HG03521 (cell line): ENCODE results near the gene DMPK.

Source experiments
- ATAC-seq: cut with Tn5 transposase; IDR thresholded peaks from one replicate; pipeline ENCODE4 v1.9.1; 2021; ENCODE audit warnings: mild to moderate bottlenecking, moderate library complexity; ENCODE audit not compliant: unreplicated experiment

DMPK gene, protein sequence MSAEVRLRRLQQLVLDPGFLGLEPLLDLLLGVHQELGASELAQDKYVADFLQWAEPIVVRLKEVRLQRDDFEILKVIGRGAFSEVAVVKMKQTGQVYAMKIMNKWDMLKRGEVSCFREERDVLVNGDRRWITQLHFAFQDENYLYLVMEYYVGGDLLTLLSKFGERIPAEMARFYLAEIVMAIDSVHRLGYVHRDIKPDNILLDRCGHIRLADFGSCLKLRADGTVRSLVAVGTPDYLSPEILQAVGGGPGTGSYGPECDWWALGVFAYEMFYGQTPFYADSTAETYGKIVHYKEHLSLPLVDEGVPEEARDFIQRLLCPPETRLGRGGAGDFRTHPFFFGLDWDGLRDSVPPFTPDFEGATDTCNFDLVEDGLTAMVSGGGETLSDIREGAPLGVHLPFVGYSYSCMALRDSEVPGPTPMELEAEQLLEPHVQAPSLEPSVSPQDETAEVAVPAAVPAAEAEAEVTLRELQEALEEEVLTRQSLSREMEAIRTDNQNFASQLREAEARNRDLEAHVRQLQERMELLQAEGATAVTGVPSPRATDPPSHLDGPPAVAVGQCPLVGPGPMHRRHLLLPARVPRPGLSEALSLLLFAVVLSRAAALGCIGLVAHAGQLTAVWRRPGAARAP

DNA sequence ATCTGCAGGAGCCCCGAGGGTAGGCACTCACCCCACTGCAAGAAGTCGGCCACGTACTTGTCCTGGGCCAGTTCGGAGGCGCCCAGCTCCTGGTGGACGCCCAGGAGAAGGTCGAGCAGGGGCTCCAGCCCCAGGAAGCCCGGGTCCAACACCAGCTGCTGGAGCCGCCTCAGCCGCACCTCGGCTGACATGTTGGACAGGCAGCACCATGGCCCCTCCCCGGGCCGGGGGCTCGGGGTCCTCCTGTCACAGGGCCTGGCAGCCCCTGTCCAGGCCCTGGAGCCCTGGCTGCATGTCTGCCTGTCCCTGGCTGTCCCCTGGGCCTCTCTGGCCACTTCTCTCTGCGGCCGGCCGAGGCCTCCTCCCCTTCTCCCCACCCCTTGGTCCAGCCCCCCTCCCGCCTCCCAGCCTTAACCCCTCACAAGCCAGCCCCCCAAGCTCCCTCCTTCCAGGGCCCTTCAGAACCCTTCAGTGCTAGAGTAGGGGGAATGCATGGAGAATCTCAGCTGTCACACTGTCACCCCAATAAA, at the start of gene DMPK:
Gene DMPK, minus strand, starts transcription at position 329 of the 530 bp plus-strand sequence. Its CDS starts 138 bp downstream, at position 191.
- no peak for ATAC-seq

DNA sequence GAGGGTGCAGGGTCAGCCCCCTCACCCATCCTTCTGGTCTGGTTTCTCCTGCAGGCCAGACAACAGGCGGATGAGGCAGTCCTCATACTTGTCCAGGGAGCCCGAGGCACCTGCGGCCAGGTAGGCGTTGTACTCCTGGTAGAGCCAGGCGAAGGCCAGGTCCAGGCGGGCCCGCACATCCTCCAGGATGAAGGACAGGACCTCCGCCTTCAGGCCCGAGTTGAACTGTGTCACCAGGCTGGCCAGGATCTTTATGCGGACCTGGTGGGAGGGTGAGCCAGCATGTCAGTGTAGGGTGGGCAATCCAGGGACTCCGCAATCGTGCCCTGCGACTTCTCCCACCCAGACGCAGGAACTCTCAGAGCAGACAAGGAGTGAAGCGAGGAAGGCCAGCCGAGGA, 46.7 kb upstream of the DMPK start:
- no peak for ATAC-seq

DNA sequence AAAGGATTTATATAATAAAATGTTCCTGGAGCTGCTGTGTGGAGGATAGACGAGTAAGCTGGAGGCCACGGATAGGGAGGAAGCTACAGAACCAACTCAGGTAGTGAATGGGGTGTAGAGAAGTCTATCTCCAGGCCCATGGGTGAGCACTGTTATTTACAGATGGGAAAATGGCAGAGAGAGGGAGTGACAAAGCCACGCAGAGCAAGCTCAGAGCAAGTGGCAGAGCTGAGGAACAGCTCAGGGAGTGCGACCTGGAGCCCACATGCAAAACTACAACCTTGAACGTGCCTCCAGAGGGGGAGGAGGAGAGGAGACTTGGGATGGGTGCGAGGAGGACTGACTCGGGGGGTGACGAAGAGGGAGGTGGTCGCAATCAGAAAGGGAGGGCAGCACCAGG, 46.2 kb upstream of the DMPK start:
- no peak for ATAC-seq

DNA sequence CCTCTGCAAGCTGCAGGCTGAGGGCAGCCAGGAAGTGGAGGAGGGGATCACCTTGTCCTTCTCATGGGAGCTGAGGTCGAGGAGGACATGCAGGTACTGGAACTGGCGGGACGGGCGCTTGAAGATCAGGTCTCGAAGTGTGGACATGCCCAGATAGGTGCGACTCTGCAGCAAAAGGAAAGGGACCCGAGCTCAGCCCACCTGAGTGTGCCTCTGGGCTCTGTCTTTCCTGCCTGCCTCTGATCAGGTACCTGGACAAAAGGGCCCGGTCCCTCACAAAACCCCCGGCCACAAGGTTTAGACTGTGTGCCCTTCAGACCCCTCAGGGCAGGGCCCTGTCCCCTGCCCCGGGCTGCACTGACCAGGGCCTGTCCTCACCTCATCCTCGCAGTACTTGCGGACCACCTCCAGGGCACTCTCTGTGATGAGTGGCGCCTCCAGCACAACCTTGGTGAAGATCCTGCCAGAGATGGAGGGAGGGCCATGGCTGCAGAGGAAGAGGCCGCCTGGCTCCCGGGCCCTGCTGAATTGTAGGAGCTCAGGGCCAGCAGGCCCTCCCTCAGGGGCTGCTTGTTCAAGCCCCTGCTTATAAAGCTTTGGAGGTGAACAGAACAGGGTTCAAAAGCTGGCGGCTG, 45.3 kb upstream of the DMPK start:
- ATAC-seq, result no peak

DNA sequence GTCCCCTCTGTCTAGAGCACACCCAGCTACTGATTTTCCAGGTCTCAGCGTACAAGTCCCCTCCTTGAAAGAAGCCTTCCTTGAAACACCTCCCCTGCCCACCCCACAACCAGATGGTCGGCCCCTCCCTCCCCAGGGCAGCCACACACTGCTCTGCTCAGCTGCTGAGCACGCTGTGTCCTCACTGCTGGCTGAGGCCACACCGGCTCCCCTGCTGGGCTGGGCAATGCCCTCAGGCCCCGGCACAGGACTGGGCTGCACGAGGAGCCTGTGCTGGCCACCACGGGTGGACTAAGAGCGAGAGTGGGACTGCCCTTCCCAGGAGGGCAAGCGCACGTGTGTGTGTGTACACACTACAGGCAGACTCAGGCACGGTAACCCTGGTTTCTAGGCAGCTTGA, 44.6 kb upstream of the DMPK start:
- ATAC-seq, result no peak

DNA sequence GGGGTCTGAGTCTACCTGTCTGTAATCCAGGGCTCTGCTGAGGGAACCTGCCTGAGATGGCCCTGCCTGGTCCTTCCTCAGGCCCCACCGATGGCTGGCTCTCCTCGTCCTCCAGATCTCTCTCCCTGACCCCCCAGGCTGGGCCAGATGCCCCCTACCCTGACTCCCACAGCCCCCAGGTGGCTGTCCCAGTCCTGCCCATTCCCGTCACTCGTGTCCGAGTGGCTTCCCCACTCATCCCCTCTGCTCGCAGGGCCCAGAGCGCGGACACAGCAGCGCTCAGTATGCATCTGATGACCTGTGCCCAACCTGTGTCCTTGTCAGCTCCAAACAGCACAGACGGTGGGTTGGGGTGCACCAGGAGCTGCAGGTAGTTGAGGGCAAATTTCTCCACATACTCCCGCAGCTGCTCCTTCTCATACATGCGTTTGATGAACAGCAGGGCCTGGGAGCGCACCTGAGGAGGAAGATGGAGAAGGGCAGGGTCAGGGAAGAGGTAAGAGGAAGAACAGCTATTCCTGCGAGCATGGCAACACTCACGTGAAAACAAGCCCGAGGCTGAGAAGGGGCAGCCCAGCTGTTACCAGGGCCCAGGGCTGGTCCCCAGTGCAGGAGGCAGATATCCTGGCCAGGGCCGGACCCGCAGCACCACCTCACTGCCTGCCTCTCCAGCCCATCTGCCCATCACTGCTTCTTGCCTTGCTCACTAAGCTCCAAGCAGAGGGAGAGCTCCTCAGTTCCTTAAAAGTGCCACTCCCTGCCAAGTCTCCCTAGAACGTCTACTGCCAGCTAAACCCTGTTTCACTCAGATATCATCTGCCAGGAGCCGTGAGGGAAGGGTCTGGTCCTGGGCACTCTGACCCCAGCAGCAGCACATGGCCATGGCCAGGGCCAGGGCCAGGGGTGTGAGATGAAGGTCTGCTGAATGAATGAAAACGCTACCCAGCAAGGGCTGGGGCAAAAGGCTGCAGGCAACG, 43.9 kb upstream of the DMPK start:
- no peak for ATAC-seq

DNA sequence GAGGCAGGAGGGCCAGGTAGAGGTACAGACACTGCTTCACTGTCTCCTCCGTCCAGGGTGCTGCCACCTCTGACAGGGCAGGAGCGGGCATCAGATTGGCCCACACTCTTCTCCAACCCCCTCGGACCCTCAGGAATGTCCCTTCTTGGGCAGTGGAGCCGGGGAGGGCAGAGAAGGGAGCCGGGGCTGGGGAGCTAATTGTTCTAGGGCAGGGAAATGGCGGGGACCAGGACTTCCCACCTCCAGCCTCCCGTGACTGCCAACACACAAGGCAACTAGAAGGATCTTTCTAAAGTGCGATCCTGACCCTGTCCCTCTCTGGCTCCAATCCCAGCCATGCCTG, 42.9 kb upstream of the DMPK start:
- ATAC-seq, result no peak

DNA sequence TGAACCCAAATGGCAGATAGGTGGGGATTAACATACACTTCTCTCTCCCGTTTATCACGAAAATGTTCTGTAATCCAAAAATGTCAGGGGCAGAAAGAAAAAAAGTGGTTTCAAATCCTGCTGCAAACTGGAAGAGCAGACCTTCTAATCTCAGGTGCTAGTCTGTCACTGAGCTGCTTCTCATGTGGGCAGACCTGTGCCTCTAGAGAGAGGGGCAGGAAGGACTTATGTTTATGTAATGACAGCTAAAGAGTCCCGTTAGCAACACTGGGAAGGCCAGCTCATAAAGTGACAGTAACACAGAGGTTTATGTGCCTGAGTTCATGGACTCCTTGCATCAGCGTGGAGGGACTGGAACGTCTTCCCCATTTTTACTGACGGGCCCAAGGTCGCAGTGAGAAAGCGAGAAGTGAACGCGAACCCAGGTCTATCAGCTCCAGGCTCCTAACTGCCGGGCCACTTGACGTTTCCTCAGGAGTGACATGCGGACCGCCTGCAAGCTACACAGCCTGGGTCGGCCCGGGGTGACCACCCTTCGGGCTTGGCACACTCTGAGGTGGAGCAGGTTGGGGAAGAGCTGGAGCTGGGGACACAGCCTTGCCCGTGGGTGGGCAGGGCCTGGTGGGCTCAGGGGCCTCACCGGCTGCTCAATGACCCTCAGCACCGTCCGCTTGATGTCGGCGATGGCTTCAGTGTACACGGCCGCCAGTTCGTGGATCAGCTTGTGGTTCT, 42.4 kb upstream of the DMPK start:
- no peak for ATAC-seq

DNA sequence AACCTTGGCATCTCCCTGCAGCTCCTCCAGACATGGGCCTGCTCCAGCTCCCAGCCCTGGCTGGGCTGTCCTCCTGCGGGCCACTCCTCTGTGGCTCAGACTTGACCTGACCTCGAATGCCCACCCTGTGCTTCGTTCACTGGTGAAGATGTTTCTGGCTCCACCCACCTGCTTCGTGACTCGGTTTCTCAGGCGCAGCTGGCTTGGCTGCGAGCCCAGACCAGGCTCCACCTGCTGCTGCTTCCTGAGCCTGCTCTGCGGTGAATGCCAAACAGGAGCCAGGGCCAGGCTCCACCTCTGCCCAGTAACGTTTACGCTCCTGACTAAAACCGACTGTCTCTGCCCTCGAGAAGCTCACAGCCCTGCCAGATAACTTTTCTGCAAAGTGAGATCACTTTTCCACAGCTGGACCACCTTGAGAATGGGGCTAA, 41.8 kb upstream of the DMPK start:
- ATAC-seq, result no peak

DNA sequence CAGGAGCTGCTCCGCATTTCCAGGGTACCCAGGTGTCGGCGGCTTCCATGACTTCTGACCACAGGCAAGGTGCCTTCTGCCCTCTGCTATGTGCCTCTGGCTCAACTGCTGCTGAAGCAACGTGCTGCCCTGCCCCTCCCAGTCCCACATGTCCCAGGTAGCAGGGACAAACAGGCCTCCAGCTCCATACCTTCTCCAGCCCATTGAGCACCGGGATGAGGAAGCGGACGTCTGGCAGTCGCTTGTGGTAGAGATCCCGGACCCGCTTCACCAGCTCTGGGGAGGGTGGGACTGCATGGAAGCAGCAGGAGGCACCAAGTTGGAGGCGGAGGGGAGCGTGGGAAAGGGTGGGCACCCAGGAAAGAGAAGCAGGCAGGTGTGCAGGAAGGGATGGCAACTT, 40.9 kb upstream of the DMPK start:
- no peak for ATAC-seq

DNA sequence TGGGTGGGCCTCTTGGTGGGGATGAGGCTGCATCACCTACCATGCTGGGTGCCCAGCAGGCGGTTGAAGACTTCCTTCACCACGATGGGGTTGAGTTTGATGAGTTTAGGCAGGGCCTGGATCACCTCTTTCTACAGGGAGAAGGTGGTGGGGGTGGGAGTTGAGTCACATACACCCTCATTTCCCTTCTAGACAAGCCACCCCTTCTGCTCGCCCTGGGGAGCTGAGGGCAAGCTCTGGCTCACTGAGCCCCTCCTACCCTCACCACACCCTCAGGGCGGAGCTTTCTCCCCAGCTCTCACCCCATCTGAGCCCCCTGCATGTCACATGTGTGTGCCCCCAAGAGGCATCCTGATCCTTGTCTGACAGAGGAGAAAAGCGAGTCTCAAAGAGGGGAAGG, 40.4 kb upstream of the DMPK start:
- ATAC-seq, result no peak

DNA sequence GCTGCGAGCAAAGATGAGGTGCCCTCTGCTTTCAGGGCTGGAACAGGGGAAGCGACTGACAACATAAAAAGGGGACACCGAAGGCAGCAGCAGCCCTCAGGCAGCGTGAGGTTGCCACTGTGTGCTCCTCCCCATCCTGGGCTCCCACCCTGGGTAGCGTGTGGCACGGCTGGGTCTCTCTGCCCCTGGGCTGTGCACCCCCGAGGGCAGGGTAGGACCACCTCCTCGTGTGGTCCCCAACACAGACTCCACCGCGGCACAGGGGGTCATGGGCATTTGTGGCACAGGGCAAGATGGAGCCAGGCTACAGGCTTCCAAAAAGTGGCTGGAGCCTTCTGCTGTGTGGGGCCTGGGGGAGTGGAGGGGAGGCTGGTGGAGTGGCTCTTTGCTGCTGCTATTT, 39.3 kb upstream of the DMPK start:
- no peak for ATAC-seq

DNA sequence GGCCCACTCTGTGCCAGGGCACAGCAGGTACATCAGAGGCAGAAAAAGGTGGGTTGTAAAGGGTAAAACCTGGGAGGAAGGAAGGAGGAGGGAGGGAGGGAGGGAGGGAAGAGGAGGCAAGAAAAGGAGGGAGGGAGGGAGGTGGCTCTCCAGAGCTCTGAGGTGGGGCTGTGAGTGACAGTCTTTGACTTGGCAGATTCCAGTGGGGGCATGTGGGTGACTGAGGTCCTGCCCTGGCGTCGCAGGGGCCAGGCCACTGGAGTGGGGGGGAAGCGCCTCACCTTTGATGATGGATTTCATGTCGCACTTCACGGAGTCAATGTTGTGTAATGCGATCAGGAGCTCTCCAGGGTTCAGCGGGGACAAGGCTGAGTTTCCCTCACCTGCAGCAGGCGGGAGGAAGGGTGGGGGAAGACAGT, 38.8 kb upstream of the DMPK start:
- ATAC-seq, result no peak

DNA sequence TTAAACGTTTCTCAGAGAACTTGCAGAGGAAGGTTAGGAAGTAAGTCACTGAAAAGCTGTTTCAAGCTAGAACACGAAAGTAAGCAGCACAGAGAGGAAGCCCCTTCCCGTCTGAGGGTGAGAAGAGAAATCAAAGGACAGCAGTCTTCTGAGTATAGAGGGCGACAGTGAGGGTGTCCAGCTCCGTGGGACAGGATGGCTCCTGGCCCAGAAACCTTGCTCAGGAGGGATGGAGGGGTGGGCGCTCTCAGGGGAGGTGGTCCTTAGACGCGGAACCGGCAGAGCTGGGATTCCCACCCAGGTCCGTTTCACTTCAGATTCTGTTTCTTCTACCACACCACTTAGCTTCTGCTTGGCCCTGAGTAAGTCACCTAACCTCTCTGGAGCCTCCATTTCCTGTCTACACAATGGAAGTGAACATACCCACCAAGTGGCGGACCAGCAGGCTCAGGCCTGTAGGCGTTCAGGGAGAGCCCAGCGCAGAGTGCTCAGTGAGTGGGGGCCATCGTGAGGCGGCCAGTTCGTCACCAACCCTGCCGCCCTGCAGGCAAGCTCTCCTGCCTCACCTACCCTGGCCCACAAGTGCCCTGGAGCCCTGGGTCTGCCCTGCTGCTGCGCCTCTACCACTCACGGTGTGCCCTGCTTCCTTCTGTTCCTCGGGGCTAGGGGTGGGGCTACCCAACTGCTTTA, 38.3 kb upstream of the DMPK start:
- ATAC-seq, result no peak

DNA sequence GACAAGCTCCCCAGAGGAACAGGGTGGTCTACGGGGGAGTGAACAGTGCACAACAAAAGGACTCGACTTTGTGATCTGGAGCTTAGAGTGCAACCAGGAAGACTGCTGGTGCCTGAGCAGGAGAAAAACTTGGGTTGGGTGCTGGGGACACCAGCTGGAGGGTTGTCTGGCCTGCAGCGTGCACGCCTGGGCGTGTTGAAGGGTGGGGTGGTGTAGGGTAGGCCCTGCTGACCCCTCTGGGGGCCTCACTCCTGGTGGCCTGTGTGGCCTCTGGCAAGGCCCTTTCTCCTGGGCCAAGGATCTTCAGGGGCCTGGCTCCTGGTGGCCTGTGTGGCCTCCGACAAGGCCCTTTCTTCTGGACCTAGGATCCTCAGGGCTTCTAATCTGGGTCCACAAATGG, 37.5 kb upstream of the DMPK start:
- ATAC-seq, result no peak

DNA sequence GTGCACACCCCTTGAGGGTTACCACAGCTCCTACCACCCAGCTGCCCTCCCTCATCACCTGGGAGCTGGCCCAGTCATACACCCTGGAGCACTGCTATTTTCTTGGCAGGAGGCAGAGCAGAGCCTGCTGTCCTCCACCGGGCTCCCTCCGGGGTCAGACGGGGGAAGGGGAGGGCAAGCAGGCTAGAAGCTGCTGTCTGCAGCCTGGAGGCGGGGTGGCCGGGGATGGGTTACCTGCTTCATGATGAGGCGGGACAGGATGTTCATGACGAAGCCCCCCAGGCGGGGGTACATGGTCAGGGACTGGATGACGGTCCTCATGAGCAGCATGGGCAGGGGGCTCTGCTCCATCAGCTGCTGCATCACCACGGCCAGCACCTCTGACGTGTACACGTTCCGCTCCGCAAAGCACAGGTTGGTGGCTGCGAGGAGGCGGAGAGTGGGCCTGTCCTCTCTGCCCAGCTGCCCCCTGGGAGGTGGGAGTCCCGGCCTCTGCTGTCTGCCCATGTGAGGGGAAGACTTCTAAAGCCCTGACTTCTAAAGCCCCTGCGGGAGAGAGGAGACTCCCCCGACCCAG, 35.5 kb upstream of the DMPK start:
- no peak for ATAC-seq

DNA sequence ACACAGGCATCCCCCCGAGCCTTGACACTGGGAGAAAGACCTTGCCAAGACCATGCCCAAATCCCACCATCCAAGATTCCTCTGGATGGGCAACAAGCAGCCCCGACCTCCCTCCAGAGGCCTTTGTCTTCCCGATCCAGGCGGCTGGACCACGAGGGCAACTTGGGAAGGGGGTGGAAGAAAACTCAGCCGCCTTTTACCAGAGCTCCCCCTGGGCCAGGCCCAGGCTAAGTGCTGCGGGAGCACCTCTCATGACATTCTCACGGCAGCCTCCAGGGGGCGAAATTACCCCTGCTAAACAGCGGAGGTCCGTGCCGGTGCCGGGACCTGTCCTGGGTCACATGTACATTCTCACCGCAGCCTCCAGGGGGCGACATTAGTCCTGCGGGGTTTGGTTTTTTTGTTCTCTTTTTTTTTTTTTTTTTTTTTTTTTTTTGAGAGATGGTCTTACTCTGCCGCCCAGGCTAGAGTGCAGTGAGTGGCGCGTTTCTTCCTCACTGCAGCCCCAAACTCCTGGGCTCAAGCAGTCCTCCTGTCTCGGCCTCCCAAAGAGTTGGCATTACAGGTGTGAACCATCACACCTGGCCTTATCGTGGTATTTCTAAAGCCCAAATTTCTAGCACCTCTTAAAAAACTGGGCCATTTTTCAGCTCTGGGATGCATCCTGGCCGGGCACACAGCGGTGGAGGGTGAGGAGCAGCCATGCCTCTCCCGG, 34.9 kb upstream of the DMPK start:
- ATAC-seq, result peak; percentile 87

DNA sequence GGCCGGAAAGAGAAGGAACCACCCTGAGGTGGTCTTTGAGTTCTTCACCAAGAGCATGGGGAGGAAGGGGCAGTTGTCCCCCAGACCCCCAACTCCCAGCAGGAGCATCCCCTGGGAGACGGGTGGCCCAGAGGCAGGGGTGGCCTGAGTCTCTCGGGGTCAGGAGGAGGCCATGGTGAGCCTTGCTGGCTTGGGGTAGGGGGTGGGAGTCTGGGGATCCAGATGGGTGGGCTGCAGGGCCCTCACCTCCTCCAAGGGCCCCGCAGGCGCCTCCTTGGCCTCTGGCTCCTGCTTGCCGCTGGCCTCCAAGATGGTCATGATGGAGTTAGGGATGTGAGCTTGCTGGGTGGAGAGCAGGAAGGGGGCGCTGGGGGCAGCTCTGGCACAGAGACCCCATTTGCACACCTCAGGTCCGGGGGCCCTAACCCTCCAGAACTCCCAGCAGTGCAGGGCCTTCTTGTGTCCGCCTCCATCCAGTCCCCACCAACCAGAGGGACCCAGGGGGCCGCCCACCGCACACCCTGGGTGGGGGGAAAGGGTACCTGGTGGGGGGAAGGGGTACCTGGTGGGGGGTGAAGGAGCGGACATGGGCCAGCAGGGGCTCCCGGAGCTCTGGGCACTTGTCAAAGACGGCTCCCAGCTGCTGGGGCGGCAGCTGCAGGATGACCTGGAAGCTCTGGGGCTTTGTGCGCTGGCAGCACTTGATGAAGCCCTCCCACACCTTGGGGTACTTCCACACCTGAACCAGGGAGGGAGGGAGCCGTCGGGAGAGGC, 34.1 kb upstream of the DMPK start:
- no peak for ATAC-seq
